HTERT RPE-1 (cell line): ENCODE data around the gene PDCD1LG2.
"Not testable (repeated sequence)": the region's sequence is repeated elsewhere in the genome, so short reads cannot be mapped to it uniquely, and the experiment has no call there.

ENCODE experiments used
- in situ Hi-C: fragments of 300-500 bp; cut with MboI; formaldehyde crosslinking; loops from 4 replicates; pipeline ENCODE4 v1.14.3; 2020; ENCODE audit warnings: low sequenced_read_pairs

PDCD1LG2 gene

DNA sequence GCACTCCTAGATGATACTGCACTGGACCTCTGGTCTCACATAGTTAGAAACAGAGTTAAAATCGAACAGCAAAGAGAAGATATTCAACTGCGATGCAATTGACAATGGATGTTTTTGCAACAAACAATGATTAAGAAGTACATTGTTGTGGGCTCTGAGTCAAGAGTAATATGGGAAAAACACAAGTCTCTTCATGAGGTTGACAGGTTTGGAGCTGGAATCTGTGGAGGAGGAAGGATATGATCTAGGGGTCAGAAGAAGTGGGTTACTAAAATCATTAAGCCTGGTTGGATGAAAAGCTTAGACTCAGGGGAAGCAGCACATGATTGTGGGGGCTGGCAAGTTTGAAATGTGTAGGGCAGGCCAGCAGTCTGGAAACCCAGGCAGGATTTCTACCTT lies 53.1 kb downstream of the PDCD1LG2 start:
- in situ Hi-C loops = no loop called here

DNA sequence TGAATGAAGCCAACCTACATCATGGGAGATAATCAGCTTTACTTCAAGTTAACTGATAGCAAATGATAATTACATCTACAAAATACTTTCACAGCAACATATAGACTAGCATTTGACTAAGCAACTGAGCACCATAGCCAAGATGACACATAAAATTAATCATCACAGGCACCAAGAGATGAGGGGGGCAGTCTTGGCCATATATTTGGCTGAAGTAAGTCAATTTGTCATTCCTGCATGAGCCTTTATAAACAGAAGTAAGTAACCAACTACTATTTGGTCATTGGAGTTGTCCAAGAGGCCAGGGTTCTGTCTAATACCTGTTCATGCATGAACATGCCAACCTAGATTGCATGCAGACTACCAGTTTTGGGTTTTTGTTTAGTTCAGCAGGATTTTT lies 53.6 kb downstream of the PDCD1LG2 start:
- in situ Hi-C loops = no loop called here

DNA sequence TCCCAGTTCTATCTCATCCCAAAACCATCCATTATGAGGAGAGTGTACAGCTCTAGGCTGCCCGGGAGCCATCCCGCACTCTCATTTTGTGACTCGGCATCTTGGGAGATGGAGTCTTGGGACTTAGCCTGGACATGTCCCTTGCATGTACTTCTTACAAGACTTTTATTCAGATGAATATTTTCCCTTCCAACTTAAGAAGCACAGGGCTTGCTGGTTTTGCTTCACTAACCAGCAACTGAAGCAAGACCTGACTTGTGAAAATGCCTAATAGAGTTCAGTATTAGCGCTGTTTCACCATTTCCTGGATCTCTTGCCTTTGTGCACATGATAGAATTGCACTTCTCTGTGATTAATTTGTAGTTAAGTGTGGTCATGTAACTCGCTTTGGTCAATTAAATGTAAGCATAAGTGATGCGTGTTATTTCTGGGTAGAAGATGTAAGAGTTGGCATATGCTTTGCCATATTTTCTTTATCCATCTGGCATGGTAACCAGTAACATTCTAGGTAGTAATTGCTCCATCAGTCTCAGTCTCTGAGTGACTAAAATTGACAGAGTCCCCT lies 55.8 kb downstream of the PDCD1LG2 start:
- in situ Hi-C loops = no loop called here

DNA sequence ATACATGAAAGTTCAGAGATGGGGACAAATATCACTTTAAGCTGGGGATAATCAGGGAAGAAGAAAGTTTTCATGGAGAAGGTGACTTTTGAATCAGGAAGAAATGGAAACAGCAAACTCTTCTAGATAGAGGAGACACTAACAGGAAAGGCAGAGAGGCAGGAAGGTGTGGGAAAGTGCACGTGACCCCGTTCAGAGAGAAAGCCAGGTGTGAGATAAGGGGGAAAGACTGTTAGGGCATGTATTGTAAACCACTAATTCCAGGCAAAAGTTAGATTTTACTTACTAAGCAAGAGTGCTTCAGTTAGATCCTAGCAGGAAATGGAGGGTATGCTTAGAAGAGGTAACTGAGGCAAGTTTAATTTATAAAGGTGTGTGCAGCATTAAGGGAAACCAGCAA lies 58.5 kb downstream of the PDCD1LG2 start:
- in situ Hi-C loops = no loop called here

DNA sequence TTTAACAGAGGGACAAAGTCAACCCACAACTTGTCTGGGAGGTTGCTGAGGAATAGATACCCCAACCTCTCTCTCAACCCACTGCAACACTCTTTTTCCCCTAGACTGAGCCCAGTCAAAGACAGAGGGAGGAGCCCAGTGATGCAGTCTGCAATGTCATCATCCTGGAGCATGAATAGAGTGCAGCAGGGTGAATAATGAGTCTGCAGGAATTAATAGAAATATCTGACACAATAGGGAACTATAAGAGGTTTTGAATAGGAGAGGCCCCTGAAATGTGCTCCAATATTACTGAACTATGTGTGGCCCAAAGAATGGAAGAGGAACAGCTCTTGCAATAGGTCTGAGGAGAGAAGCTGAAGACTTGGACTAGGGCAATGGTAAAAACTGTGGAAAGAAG lies 59.1 kb downstream of the PDCD1LG2 start:
- in situ Hi-C loops = no loop called here

DNA sequence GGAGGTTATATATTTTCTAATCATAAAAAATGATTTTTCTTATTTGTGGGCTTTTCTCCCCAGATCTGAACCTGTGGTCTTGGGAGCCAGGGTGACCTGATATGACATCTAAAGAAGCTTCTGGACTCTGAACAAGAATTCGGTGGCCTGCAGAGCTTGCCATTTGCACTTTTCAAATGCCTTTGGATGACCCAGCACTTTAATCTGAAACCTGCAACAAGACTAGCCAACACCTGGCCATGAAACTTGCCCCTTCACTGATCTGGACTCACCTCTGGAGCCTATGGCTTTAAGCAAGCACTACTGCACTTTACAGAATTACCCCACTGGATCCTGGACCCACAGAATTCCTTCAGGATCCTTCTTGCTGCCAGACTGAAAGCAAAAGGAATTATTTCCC lies 59.6 kb downstream of the PDCD1LG2 start:
- in situ Hi-C loops = no loop called here

DNA sequence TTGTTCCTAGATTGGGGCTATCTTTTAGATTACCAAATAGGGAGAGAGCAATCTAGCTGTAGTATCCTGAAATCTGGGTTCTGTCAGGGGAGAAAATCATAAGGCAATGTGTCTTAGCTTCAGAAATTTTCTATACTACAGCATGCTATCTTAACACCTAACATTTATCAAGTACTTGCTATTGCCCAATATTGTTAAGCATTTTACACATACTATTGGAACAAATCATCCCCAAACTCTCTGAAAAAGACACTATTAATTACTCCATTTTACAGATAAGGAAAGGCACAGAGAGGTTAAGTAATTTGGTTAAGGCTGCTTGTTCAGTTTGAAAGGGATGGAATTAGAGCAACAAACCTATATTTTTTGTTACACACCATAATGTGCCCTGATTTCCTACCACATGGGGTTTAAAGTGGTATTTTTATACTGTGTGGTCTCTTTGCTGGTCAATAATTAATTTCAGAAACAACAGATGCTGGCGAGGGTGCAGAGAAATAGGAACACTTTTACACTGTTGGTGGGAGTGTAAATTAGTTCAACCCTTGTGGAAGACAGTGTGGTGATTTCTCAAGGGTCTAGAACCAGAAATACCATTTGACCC lies 61.4 kb downstream of the PDCD1LG2 start:
- in situ Hi-C loops = no loop called here

DNA sequence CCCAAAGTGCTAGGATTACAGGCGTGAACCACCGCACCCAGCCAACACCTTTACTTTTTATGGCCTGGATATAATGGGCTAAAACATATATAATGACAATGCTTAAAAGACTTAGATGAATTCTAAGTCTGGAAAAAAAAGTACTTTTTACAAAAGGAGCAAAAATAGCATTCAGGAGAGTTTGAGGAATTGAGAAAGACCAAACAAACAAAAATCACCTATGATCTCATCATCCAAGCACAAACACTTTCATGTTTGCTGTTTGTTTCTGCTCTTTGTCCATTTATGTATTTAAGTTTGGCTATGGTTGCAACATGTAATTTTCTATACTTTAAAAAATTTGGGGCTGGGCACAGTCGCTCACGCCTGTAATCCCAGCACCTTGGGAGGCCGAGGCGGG lies 63.8 kb downstream of the PDCD1LG2 start:
- in situ Hi-C loops = no loop called here

DNA sequence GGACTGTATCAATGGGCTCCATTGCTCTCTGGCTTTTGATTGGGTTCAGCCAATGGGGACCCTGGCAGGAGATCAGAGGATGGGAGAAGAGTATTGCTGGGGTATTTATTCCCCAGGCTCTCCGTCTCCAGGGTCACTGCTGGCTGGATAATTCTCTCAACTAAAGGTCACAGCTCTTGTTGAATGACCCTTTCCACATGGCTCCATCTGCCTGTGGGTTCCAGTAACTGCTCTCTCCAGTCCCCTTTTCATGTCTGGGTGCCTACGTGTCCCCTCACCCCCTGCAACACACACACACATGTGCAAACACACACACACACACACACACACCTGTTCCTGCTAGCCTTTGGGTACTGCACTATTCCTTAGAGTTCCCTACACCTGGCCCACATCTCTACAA lies 64.7 kb downstream of the PDCD1LG2 start:
- in situ Hi-C loops = no loop called here

DNA sequence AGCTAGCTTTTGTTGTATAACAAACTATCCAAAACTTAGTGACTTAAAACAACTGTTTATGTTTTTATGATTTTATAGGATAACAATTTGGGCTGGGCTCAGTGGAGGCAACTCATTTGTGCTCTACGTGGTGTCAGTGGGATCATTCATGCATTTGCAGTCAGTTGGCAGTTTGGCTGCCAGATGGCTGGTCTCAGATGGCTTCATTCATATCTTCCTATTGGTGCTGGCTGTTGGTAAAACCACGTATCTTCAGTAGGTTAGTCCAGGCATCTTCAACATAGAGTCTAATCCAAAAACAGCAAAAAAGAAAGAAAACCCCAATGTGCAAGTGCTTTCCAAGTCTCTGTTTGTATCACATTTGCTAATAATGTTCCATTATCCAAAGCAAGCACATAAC lies 66.9 kb downstream of the PDCD1LG2 start:
- in situ Hi-C loops = no loop called here

DNA sequence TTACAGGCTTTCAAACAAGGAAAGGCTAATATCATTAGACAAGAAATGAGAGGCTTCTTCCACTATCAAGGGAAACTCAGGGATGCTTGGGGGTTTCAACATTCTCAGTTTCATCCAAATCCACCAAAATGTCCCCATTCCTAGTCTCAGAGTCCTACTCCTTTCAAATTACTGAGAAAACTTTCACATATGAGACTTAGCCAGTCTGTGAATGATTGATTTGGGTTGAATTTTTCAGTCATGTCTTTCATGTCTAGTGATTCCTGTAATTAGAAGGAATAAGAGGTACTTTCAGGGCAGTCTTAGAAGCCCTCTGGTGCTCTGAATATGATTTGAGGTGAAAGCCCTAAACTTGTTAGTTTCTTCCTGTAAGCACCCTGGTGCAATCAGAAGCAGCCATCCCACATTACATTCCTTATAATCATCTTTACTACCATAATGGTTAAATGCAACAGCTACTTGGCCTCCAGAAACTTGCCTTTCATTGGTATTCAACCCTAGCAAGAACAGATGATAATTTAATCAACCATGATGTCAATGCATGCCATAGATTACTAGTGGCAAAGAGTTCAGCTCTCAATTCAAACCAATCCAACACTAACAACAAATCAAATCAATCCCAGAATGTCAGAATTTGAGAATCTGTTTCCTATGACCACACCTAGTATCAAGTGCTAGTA lies 67.8 kb downstream of the PDCD1LG2 start:
- in situ Hi-C loops = no loop called here

DNA sequence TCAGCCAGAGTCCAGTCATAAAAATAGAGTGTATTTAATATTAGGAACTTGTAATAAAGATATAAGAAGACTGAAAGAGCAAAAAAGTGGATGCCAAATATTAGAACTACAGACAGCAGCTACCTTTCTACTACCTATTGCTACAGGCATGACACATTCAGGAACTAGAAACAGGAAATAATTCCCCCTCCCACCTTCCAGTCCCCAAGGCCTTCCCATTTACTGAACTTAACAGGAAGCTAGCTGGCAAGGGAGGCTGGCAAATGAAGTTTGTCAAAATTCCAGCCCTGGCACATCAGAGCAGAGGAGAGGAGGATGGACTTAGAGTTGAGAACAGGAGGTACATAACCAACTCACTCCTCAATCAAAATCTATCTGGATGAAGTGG lies 68.4 kb downstream of the PDCD1LG2 start:
- in situ Hi-C loops = no loop called here

DNA sequence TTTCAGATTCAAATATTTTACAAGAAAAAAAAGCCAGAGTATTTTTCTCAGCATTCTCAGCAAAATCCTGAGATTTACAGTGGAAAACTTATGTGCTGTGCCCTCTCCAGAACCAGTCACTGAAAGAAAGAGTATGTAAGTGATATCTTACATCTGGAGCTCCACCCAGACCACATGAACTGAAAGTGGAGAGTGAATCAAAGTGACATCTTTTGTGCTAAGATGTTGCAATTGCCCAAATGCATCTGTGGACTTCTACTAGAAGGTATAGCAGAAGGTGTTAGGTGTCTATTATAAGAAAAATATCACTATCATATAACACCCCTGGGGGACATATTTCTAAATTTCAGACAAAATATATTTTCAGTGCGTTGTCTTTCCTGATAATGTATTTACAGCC lies 69.5 kb downstream of the PDCD1LG2 start:
- in situ Hi-C loops = no loop called here

DNA sequence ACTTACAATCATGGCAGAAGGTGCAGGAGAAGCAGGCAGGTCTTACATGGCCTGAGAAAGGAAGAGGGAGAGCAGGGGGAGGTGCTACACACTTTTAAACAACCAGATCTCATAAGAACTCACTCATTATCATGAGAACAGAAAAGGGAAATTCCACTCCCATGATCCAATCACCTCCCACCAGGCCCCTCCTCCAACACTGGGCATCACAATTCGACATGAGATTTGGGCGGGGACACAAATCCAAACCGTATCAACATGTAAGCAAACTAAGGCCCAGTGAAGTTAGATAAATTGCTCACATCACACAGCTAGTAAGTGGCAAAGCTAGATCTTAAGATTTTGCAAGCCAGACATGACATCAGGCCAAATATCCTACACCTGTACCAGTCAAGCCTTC lies 70.3 kb downstream of the PDCD1LG2 start:
- in situ Hi-C loops = no loop called here

DNA sequence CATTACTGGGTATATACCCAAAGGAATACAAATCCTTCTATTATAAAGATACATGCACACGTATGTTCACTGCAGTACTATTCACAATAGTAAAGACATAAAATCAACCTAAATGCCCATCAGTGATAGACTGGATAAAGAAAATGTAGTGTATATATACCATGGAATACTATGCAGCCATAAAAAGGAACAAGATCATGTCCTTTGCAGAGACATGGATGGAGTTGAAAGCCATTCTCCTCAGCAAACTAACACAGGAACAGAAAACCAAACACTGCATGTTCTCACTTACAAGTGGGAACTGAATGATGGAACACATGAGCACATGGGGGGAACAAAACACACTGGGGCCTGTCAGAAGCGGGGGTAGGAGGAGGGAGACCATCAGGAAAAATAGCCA lies 71.4 kb downstream of the PDCD1LG2 start:
- in situ Hi-C loops = not testable (repeated sequence)

DNA sequence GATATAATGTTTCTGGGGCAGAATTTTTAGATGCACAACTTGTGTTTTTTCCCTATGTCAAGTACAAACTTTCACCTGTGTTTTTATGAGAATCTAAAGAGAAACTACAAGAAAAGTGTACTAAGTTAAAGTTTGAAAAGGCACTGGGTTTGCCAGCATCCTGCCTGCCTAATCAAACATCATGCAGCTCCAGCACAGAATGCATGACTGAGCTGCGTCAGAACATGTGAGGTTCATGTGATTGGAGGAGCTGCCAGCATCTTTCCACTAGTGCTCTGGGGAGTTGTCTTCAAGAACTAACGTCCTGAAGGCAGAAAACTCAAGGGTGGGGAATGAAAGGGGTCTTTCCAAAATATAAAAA lies 72.5 kb downstream of the PDCD1LG2 start:
- in situ Hi-C loops = no loop called here

DNA sequence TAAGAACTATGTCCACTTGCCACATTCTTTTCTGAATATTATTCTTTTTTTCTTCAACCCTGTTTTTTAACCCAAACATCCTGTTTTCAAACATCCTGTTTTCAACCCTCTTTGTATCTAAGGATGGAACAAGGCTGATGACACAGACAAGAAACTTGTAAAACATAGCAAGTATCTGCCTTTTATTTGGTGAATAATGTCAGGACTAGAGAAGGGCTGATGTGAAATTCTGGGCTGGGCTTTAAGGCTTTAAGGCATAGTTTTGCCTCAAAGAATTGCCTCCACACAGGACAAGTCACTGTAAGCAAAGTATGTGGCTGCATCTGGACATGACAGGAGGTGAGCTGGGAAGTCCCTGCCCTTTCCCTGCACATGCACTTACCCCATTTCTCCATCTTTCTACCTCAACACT lies 76.1 kb downstream of the PDCD1LG2 start:
- in situ Hi-C loops = no loop called here

DNA sequence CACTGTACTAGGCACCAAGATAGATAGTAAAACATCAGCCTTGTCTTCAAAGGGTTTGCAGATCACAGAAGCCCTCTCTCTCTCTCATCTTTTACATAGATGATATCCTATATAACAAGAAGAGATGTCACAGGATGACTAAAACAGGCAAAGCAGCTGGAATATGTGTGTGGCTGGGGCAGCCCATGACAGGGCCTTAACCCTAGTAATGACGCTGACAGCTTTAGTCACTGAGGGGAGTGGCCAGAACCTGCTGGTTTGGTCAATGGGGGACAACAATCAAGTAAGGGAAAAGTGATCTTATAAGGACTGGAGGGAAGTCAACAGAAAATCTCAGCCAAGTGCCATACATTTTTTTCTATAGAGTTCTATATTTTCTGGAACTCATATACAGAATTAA lies 76.7 kb downstream of the PDCD1LG2 start:
- in situ Hi-C loops = no loop called here

DNA sequence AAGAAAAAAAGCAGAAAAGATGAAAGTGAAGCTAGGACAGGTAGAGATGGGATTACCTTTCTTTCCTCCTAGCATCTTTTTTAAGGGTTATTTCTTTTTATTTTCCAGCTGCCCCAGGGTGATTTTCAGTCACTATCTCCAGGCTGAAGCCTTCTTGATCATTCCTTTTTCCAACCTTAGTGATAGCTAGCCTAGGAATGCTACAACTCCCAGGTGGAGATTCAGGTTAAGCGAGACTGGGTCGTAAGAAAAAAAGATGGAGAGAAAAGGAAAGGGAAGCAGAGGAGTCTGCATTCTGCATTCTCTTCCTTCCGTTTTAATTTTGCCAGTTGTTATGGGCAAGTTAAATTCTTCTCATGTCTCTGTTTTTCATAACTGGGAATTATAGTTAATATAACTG lies 81.9 kb downstream of the PDCD1LG2 start:
- in situ Hi-C loops = no loop called here

DNA sequence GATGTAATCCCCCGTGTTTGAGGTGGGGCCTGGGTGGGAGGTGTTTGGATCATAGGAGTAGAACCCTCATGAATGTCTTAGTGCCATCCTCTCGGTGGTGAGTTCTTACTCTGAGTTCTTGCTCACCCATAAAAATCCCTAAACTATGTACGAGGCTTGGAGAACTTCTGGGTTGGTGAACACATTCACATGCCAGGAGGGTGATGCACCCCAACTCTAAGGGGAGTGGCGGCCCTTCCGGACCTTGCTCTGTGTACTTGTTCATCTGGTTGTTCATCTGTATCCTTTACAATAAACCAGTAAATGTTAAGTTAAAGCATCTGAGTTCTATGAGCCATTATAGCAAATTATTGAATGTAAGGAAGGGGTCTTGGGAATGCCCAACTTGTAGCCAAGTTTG lies 82.6 kb downstream of the PDCD1LG2 start:
- in situ Hi-C loops = no loop called here

DNA sequence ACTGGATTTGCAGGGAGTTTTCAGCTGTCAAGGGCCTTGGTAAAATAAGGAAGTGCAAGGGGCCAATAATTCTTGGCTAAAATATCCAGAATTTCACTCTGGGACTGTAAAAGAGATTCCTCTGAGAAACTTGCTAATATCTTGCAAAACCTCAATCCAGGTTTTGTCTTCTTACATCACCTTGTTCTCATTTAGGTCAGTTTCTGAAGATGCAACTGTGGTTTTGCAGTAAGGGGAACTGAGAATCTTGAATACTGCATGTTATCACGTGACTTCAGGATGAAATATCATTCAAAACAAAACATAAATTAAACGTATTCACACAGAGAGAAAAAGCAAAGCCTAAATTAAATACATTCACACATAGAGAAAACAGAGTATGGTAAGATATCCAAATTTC lies 83.6 kb downstream of the PDCD1LG2 start:
- in situ Hi-C loops = no loop called here

DNA sequence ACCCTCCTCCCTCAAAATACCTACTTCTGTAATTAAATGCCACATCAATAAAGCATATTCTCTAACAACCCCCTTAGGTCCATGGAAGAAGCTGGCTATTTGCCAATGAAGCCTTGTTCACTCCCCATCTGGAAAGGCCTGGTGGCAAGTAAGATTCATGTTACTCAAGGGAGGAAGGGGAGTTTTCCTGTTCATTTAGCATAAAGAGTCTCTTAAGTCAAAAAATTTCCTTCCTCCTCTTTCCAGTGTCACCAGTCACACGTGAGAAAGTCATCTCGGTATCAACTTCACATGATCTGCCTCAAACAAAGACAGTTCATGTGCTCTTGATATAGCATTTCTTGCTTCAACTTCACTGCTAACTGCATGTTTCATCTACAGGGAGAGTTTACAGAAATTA lies 85.8 kb downstream of the PDCD1LG2 start:
- in situ Hi-C loops = no loop called here
